ENCODE data around the gene POMT2.

The POMT2 gene

GRCh38 chr14:77265561-77266335, 54.9 kb downstream of the POMT2 start:
- no peak for DNase-seq

GRCh38 chr14:77265187-77265515, 55.5 kb downstream of the POMT2 start:
- no peak for DNase-seq

GRCh38 chr14:77264466-77265186, 56.1 kb downstream of the POMT2 start:
- no peak for DNase-seq

- no peak for DNase-seq
These were observed 60.1 kb downstream of the POMT2 start for GRCh38 chr14:77260631-77261030.

GRCh38 chr14:77260199-77260598, 60.5 kb downstream of the POMT2 start:
- no peak for DNase-seq

- DNase-seq: no peak
These were observed 61.5 kb downstream of the POMT2 start for GRCh38 chr14:77259025-77259715.

GRCh38 chr14:77258566-77258965, 62.1 kb downstream of the POMT2 start:
- DNase-seq: no peak

- DNase-seq: no peak
These were observed 63.0 kb downstream of the POMT2 start for GRCh38 chr14:77257700-77258099.

- DNase-seq: no peak
These were observed 64.0 kb downstream of the POMT2 start for GRCh38 chr14:77256694-77257093.

- DNase-seq: no peak
These were observed 67.1 kb downstream of the POMT2 start for GRCh38 chr14:77253333-77254190.

- no peak for DNase-seq
These were observed 68.8 kb downstream of the POMT2 start for GRCh38 chr14:77251870-77252269.

- no peak for DNase-seq
These were observed 69.8 kb downstream of the POMT2 start for GRCh38 chr14:77250927-77251326.

GRCh38 chr14:77249286-77249685, 71.4 kb downstream of the POMT2 start:
- DNase-seq: no peak

- DNase-seq: no peak
These were observed 72.0 kb downstream of the POMT2 start for GRCh38 chr14:77248666-77249065.

- no peak for DNase-seq
These were observed 73.9 kb downstream of the POMT2 start for GRCh38 chr14:77246784-77247183.

GRCh38 chr14:77245820-77246219, 74.9 kb downstream of the POMT2 start:
- DNase-seq: no peak

GRCh38 chr14:77243853-77244252, 76.8 kb downstream of the POMT2 start:
- DNase-seq: no peak

GRCh38 chr14:77242752-77243151, 77.9 kb downstream of the POMT2 start:
- DNase-seq: no peak

- no peak for DNase-seq
These were observed 78.7 kb downstream of the POMT2 start for GRCh38 chr14:77241955-77242354.

- no peak for DNase-seq
These were observed 80.3 kb downstream of the POMT2 start for GRCh38 chr14:77240336-77240915.

GRCh38 chr14:77239412-77239811, 81.3 kb downstream of the POMT2 start:
- DNase-seq: no peak

GRCh38 chr14:77238996-77239395, 81.7 kb downstream of the POMT2 start:
- no peak for DNase-seq

- no peak for DNase-seq
These were observed 82.3 kb downstream of the POMT2 start for GRCh38 chr14:77238356-77238755.
